RWPE1 (cell line): Measurements from ENCODE around the gene BTBD16.

Experiments
- CTCF ChIA-PET: fragments of 350-600 bp; sonication (Branson Sonifier 250); formaldehyde crosslinking; extraction: SDS; loops from one replicate; lab custom pipeline; 2021; lab: Yijun Ruan, JAX
- POLR2A ChIA-PET: fragments of 400-600 bp; formaldehyde crosslinking; extraction: SDS; loops from one replicate; lab custom pipeline; 2020; ENCODE audit warnings: antibody characterized with exemption; ENCODE audit not compliant: low non-redundant PET; lab: Yijun Ruan, JAX
- DNase-seq: peaks from one replicate; pipeline ENCODE4 v3.0.0; 2012; ENCODE audit warnings: low spot score
- H3K27ac ChIP-seq: fragments of 450-650 bp; 2 replicates; pipeline ENCODE4 v1.5.1; 2017
- TF ChIP-seq, protein P1 (sequence below): fragments of 450-650 bp; conservative IDR thresholded peaks from 2 replicates; pipeline ENCODE4 v1.5.1; 2017; ENCODE audit warnings: low read depth, mild to moderate bottlenecking

BTBD16 gene

DNA sequence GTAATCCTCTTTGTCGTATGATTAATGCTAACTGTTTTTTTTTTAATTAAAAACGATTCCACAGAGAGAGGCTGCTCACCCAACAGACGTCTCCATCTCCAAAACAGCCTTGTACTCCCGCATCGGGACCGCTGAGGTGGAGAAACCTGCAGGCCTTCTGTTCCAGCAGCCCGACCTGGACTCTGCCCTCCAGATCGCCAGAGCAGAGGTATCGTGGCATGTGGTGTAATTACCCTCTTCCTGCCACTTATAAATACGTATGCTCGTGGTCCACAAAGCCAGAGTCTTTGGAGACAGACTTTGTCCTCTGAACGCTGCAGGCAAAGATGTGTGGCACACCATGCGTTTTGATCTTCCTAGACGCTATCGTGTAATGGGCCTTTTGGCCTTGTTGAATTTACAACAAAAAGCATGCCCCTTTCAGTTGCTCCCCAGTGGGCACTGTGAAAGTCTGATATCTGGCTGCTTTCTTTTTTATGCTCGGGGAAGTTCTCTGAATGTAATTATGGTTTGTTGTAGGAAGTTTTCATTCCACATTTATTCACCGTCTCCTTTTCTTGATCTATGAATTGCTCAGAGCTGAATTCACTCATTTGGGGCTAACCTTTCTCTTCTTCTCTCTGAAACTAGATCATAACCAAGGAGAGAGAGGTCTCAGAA lies 33.6 kb upstream of the BTBD16 start:
- CTCF ChIA-PET, result no interaction called here
- POLR2A ChIA-PET, result no interaction called here
- no peak overlapping the region for H3K27ac ChIP-seq
- TF ChIP-seq, protein P1, sequence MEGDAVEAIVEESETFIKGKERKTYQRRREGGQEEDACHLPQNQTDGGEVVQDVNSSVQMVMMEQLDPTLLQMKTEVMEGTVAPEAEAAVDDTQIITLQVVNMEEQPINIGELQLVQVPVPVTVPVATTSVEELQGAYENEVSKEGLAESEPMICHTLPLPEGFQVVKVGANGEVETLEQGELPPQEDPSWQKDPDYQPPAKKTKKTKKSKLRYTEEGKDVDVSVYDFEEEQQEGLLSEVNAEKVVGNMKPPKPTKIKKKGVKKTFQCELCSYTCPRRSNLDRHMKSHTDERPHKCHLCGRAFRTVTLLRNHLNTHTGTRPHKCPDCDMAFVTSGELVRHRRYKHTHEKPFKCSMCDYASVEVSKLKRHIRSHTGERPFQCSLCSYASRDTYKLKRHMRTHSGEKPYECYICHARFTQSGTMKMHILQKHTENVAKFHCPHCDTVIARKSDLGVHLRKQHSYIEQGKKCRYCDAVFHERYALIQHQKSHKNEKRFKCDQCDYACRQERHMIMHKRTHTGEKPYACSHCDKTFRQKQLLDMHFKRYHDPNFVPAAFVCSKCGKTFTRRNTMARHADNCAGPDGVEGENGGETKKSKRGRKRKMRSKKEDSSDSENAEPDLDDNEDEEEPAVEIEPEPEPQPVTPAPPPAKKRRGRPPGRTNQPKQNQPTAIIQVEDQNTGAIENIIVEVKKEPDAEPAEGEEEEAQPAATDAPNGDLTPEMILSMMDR, result no peak
- no peak for DNase-seq

DNA sequence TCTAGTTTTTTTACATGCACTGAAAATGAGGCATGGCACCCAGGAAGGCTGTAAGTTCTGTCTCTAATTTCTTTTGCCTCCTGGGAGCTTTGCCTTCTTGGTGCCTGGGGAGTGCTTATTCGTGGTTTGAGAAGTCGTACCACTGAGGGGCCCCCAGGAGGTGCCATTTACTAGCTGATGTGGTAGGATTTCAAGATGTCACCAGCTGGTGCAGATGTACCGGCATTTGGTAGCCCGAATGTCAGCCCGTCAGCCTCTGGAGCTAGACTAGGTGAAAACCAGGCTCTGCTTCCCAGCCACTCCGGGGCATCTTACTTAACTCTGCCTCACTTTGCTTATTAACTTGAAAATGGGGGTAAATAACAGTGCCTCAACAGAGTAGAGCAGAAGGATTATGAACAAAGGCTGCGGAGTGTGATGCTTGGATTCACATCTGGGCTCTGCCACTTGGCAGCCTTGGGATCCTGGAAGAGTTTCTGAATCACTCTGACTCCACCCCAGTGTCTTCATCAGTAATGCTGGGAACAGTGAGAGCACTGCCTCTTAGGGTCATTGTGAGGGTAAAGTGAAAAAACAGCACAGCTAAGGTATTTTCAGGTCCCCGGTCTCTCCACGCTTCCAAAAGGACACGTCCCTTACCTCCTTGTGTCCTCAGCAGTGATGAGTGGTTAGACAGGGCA lies 31.4 kb upstream of the BTBD16 start:
- TF ChIP-seq, protein P1, result no peak
- CTCF ChIA-PET, result interaction anchor here (0.6 kb wide), 1 partner anchor 1303 kb away, joined by 3 read pairs; no protein-coding TSS in a partner anchor
- POLR2A ChIA-PET, result no interaction called here
- DNase-seq, result no peak
- H3K27ac ChIP-seq, result no peak overlapping the region

DNA sequence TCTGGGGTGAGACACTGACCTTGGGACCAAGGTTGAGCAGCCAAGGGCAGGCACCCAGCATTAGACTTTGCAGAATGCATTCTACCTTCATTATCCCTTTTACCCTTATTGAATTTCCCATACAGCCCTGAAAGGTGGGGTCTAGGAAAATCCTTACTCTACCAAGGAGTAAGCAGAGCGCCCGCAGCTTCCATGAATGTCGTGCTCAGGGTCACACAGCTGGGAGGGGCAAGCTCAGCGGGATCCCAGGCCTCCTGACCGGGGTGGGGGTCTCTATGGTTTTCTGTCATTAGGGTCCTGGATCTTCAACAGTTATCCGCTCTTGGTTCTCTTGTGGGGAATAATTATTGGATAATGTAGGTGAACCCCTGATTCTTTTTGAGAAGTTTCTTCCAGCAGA lies 30.7 kb upstream of the BTBD16 start:
- CTCF ChIA-PET, result interaction anchor here (0.6 kb wide), 1 partner anchor 1304 kb away, joined by 3 read pairs; no protein-coding TSS in a partner anchor
- no peak for DNase-seq
- TF ChIP-seq, protein P1, result no peak
- POLR2A ChIA-PET, result no interaction called here
- H3K27ac ChIP-seq, result no peak overlapping the region

DNA sequence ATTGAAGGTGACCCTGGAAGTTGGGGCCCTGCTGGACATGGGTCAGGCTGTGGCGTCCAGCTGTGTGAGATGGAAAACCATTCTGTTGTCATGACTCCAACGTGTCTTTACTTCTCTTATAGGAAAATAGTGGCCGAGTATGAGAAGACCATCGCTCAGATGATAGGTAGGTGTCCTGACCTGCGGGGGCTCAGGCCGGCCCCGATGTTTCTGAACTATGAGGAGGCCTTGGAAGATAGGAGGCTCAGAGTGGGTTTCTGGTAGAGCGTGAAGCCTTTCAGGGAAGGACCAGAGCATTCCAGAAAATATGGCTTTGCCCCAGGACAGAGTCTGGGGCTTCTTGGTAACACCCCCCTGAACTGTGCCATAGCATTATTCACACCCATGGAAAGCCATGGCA lies 29.3 kb upstream of the BTBD16 start:
- CTCF ChIA-PET, result no interaction called here
- no peak overlapping the region for H3K27ac ChIP-seq
- TF ChIP-seq, protein P1, result no peak
- POLR2A ChIA-PET, result no interaction called here
- DNase-seq, result no peak

DNA sequence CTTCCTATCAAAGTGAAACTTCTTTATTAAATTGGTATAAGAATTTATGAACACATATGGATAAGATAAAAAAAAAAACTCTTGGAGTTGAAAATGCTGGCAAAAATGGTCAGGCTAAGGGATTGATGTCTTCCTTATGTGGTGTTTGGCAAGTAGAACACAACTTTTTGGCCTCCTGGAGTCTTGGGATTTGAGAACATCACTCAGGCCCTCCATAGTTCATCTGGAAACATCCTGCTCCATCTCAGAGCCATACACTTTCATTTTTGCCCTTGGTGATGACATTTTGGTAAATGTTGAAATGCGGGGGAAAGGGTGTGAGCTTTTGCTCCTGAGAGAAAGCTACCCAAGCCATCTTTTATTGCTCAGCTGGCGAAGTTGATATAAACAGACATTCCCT lies 27.5 kb upstream of the BTBD16 start:
- H3K27ac ChIP-seq, result no peak overlapping the region
- DNase-seq, result no peak
- POLR2A ChIA-PET, result no interaction called here
- CTCF ChIA-PET, result interaction anchor here (1.0 kb wide), 1 partner anchor 24 kb away, joined by 3 read pairs; no protein-coding TSS in a partner anchor
- TF ChIP-seq, protein P1, result no peak

DNA sequence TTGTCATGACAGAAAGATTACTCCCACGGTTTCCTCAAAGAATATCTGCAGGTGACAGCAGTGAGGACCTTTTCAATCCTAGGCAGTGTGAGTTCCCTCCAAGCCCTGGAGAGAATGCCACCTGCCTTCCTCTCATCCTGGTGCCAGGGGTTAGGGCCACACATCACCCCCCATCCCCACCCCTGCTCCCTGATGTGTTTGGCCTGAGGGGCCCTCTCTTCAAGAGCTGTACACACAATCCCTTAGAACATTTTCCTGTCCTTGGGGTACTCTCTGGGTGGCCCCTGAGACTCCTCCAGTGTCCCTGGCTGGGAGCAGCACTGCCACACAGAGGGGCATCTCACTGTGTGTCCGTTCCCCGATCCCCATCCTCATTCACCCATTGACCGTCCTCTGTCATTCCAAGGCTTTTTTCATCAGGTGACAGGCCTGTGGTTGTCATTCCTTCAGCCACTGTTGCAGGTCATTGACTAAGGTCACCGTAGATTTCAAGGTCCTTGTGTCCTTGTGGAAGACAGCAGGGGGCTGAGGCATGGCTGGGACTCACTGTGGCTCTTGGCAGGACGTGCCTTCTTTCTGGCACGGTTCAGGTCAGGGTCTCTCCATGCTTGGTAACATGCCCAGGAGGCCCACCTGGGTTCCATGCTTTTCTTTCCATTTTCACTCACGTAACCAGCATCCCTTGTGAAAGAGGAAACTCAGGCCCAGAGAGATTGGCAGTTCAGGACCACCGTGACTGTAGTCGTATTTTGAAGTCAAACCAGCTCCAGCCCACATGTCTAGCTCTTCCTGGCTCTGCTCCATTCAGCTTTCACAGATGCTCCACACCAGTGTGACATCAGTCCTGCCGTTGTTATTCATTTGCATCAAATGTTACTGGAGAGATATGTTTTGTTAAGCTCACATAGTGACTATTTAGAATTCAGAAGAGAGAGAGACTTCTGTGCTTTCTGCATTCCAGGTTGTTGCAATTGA lies 26.8 kb upstream of the BTBD16 start:
- H3K27ac ChIP-seq, result peak overlapping the region; percentile 6; the same call in 1 of the 2 replicates
- POLR2A ChIA-PET, result no interaction called here
- DNase-seq, result no peak
- CTCF ChIA-PET, result no interaction called here
- TF ChIP-seq, protein P1, result no peak
